ENCODE measurements around the gene UBR4. TPM values are rescaled to one million over a fixed set of nuclear protein-coding genes. Genes with fewer than 3 reads are reported as not detected.
"Not testable (repeated sequence)": the region's sequence is repeated elsewhere in the genome, so short reads cannot be mapped to it uniquely, and the experiment has no call there.

The UBR4 gene
- total RNA-seq, 1 experiment from 2014 or later: 60.2 TPM

DNA sequence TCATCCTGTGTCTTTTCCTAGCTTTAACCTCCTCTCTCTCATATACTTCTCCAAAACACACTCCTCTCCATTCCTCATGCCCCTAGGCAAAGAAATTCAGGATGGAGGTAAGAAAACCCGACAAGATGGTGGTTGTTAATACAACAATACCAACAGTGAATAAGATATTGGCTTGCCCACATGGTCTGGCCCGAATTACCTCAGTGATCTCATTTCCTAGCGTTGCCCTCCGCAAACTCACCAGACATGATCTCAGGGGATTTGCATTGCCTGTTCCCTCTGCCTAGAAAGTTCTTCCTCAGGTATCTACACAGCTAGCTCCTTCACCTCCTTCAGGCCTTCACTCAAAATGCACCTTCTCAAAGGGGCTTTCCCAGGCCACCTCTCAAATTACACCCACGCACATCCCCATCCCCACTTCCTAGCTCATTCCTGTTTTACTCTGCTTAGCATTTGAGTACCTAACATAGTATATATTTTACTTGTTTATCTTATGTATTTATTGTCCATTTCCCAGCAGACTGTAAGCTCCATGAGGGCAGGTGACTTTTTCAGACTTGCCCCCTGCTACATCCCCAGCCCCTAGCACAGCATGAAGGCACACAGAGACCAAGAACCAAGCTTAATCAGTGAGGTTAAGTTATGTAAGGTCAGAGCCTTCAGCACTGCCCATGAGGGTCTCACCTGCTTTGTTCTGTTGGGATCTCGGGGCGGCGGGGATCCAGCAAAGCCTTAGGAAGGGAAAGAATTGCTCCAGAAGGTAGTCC lies 10.2 kb upstream of the UBR4 start:
- no peak for DNase-seq (ENCODE audit: low read depth)

DNA sequence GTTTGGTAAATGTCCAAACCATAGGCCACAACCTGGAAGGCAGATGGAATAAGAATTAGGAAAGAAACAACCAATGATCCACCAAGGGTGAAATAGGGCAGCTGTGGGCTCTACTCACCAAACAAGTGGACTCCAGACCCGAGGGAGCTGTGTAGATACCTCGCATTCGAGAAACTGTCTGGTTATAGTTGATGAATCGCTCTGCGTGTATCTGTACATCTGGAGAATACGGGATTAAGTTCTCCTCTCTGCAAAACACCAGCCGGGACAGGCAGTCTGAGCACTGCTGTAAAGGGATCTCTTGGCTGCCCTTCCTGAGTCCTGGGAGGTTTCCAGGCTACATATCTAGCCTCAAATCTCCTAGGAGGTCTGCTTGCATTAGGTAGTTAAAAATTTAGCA lies 9.4 kb upstream of the UBR4 start:
- no peak for DNase-seq (ENCODE audit: low read depth)

DNA sequence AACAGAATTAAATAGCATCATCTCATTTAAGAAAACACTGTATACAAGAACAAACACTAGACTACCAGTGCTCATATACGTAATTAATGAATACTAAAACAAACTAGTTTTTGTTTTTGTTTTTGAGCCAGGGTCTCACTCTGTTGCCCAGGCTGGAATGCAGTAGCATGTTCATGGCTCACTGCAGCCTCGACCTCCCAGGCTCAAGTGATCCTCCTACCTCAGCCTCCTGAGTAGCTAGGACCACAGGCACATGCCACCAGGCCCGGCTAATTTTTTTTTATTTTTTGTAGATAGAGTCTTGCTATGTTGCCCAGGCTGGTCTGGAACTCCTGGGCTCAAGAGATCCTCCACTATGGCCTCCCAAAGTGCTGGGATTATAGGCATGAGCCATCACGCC lies 6.5 kb upstream of the UBR4 start:
- DNase-seq (ENCODE audit: low read depth): not testable (repeated sequence)

DNA sequence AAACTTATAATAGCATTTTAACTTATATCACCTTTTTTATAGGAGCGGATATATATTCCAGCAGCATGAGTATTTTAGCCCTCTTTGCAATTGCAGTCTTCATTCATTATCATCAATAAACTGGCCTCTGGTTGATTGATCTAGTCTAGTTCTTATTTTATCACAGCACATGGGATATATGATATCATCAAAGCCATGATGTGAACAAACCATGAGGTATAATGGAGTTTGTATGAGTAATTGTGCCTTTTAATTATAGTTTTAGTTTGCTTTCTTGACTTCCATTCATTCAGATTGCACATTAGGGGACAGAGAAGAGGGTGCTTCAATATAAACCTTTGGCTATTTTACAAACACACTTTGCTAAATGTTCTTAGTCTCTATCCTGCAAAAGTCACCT lies 3.5 kb upstream of the UBR4 start:
- DNase-seq (ENCODE audit: low read depth): no peak

DNA sequence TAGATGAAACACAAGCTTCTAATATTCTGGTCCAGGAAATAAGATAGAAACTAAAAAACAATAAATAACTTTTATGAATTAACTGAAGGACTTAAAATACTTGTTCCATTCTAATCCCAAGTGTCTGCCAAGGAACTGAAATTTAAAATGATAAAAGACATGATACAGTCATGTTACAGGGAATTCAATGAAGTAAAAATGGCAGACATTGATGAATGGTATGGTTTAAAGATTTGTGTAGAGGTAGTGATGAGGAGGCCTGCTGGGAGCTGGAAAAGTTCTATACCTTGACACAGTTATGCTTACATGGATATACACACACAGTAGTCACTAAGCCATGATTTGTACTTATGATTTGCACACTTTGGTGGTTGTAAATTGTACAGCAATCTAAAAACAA lies 2.1 kb upstream of the UBR4 start:
- DNase-seq (ENCODE audit: low read depth): no peak

DNA sequence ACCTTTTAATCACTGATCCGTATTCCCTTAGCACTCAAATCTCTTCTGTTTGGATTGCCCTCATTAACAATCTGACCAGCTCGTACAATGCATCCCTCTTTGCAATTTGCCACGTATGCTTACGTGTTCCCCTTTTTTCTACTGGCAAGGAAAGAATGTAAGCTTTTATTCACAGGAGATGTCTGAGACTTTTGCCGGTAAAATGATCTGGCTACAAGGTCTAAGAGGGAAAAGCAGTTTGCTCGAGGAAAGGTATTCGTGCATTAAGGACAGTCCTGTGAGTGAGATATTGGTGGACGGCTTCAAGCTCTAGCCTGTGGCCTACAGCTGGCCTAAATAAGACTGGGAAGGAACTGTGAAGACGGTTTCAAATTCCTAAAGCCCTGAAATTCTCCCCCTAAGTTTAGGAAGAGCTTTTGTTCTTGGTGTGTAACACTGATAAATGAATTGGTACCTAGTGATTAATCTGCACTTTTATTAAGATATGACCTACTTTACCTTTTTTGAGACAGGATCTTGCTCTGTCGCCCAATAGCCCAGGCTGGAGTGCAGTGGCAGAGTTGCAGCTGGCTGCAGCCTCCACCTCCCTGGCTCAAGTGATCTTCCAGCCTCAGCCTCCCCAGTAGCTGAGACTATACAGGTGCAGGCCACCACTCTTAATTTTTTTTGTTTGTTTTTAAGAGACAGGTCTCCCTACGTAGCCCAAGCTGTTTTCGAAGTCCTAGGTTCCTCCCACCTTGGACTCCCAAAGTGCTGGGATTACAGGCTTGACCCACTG lies 895 bp upstream of the UBR4 start:
- peak; percentile 9 for DNase-seq (ENCODE audit: low read depth)

DNA sequence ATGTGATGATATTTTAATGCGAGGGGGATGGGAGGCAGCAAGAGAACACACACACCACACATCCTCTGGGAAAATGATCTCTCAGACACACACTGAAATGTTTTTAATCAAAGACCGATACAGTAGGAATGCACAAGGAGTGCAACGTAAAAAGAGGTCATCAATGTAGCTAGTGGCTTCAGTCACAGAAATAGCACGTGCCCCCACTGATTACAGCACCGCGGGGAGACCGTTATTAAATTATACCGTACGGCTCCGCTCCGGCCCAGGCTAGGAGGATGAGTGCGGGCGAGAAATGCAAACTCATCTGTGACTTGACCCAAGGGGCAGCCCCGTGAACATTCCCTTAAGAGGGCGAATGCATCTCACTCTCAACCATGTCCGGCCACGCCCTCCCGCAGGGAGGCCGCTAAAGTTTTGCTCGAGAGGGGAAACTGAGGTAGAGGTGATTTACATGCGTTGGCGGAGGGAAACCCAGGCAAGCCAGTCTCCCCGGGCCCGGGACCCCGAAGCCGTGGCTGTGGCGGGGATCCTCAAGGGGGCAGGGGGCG lies 552 bp downstream of the UBR4 start:
- peak; percentile 51 for DNase-seq (ENCODE audit: low read depth)

DNA sequence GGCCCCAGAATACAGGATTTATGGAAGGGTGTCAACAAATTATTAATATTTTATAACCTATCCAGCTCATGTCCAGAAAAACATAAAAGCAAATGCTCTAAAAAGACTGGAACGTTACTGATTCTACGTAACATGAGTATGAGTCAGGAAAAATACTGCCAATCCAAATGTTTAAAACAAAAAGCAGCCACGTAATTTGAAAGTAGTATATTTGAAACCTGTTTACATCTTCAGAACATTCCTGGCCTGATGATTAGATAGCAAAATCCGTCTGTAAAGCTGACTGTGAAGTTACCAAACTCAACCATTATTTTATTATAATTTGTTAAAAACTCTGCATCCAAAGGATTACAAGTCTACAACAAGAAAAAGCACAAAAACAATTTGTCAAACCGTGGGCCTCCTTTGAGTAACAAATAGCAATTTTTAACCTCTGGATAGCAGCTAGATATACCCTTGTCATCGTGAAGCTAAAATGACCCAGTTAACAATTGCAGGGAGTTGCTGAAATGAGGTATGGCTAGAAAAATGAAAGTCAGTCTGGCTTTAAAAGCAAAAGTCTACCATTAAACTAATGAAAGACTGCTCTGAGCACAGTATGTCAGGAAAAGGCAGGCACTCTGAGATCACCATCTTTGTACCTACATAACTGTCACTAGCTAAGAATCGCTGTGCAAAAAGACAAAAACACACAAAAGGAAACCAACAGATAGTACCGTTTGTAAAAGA lies 1.2 kb downstream of the UBR4 start:
- DNase-seq (ENCODE audit: low read depth): peak; percentile 31

DNA sequence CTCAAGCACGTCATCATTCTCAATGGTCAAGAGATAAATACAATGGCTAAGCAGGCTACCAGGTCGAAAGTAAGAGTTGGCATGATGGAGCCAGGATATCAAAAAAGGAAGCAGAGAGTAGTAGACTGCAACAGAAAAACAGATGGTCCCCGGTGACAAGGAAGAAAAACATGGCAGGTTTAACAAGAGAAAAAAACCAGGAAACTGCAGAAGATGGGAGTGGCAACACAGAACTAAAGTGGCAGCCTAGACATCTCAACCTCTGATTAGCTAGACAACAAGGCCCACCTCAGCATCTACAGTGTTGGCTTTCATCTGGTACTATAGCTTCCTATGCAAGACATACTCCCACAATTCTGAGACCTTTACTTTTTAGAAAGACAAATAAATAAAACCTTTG lies 3.1 kb downstream of the UBR4 start:
- no peak for DNase-seq (ENCODE audit: low read depth)

DNA sequence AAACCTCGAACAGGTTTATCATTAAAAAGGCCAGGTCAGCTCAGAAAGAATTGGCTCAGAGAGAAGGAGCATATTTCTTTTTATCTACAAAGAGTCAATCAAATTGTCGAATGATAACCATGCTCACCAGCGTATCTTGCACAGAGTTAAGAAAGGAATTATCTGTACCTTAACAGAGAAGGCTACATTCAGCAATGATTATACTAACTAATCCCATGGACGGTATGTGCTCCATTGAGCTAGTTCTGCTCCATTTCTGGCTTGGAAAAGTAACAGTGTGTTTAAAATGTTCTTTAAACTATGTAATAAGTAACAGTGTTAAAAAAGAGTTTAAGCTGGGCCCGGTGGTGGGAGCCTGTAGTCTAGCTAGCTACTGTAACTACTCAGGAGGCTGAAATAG lies 4.2 kb downstream of the UBR4 start:
- no peak for DNase-seq (ENCODE audit: low read depth)

DNA sequence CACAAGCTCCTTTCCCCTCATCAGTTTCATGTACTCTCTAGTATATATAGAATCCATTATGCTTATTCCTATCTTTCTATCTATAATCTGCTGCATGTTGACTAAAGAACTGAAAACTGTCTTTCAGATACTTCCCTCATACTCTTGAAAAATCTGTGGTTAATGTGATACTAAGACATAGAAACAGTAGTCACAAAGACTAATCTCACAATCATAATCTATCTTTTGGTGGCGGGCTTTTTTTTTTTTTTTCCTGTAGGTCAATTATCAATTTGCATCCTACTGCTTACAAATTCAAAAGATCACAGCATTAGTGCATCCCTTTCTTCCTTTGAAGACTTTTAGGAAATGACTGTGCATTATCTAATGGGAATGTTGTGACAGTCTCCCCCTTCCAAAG lies 4.7 kb downstream of the UBR4 start:
- no peak for DNase-seq (ENCODE audit: low read depth)

DNA sequence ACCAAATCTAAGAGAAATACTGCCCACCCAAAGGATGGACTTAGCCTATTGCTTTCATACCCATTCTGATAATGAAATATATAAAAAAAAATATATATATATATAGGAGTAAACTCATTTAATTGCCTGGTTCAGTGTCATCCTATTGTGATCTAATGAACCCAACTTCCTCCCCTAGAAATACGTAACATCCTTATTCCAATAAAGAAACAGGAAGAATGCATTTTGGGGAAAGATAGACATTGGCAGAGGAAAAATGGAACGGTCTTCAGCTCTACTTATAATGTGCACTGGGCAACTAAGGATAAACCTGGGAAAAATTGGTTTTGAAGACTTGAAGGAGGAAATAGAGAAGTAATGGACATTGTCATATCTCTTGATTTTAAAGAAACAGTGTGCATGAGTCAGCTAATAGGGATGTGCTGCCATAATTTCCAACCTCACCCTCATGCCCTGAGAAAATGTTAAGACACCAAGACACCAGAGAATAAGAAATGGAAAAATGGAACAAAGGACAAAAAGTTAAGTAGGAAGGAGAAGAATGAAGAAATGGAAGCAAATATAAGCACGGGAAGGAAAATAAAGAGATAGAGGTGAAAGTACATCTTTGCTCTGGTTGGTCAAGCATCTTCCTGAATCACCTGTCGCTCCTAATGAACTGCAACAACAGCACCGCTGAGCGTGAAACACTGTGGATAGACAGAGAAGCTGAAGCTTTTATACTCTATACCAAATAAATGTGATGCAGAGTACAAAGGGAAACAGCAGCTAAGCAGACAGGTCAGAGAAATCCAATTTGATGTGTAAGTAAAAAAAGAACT lies 5.4 kb downstream of the UBR4 start:
- DNase-seq (ENCODE audit: low read depth): no peak

DNA sequence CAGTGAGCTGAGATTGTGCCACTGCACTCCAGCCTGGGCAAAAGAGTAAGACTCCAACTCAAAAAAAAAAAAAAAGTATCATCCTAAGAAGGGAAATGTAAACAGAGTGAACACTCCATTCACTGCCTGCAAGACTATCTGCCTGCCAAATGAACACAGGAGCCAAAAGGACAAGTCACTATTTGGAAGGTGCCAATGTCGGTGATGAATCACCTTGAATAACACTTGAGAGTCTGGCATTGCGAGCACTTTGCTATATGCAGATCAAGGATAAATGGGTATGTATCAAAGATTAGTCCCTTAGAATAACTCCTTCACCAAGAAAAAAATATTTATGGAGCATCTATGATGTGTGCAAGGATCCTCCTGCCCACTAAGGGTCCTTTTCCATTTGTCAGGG lies 6.6 kb downstream of the UBR4 start:
- peak; percentile 41 for DNase-seq (ENCODE audit: low read depth)

DNA sequence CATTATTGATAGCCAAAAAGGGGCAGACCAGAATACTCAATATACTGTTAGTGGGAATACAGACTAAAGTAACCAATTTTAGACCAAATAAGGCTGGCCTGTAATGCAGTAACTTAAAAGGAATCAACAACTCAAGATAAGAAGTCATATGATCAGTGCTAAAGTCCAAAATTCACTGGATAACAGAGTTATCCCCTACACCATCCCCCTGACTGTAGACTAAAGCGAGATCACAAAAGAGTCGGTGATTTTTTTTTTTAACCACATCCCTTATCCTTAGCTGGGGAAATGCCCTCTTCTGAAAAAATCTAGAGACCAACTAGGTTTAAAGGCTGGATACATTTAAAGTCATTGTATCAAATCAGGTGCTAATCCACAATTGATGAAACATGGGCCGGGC lies 7.7 kb downstream of the UBR4 start:
- no peak for DNase-seq (ENCODE audit: low read depth)

DNA sequence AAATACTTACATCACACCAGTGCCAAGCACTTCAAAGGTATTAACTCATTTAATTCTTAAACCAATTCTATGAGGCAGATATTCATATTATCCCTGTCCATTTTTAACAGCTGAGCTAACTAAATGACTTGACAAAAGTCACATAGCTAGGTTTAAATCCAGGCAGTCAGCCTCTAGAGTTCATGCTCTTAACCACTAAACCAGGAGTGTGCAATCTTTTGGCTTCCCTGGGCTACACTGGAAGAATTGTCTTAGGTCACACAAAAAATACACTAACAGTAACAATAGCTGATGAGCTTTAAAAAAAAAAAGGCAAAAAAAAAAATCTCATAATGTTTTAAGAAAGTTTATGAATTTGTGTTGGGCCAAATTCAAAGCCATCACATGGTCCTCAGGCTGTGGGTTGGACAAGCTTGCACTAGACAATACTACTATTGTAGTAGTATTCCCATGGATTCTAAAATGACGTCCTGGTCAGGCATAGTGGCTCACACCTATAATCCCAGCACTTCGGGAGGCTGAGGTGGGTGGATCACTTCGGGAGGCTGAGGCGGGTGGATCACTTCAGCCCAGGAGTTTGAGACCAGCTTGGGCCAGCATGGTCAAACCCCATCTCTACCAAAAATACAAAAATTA lies 10.0 kb downstream of the UBR4 start:
- no peak for DNase-seq (ENCODE audit: low read depth)

DNA sequence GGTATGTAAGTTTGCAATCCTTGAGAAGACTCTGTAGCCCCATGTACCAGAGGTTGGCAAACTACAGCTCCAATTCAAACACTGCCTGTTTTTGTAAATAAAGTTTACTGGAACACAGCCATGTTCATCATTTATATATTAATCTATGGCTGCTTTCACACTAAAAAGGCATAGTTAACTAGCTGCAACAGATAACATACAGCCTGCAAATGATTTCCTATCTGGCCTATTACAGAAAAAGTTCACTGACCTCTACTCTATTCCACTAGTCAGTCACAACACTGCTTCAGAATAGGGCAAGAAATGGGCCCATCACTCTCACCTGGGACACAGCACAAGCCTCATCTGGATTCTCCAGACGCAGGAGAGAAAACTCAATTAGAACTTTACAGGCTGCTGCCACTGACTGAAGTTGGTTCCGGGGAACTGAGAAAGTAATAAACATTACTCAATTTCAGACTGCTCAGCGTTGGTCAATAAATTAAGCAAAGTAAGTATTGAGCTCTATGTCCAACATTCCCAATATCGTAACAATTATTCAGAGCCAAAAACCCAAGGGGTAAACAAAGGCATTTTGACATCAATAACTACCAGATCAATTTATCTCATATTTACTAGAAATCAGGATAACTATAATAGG lies 10.6 kb downstream of the UBR4 start:
- no peak for DNase-seq (ENCODE audit: low read depth)

DNA sequence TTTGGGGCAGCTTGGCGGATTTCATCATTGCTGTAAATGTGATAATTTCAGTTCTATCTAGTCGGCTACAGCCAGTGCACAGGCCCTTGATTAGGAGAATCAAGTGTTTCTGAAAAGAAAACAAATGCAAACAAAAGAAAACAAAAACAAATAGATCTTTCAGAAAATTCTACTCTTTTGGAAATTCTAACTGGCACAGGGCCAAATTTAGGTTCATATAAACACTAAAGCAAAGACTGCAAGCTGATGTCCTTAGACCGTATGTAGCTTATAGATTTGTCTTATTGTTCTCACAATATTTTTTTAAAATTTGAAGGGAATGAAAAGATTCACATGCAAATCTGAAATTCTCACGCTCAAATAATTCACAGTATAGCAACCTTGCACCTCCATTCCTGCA lies 11.2 kb downstream of the UBR4 start:
- no peak for DNase-seq (ENCODE audit: low read depth)

DNA sequence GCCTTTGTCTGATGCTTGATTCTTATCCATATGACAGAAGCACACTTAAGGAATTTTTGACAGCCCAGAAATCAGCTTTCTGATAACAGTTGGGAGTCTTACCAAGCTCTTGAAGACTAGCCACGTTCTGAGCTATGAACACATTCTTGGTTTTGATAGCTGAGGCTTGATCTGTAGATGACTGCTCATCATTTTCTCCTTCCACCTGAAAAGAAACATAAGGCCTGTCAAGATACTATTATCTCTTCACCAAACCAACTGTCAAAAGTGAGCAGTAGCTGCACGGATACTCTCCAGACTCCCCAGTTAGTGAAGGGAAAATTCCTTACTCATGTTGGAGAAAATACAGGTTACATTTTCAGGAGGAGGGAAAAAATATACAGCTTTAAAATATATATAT lies 12.2 kb downstream of the UBR4 start:
- no peak for DNase-seq (ENCODE audit: low read depth)

DNA sequence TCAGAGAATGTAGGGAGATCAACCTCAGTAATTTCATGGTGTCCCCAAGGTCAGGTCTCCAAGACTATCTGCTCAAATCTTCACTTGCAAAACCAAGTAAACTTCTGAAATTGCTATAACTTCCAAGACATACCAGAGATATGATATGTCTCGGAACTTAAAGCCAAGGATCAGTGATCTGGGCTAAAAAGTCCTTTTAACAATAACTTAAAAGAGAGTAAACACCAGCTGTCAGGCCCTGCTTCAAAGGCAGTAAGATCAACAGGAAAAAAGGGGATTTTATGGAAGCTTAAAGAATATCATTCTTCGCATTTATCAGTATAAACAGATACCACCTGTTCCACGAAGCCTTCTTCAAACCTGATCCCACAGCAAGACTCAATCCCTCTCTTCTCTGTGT lies 13.7 kb downstream of the UBR4 start:
- no peak for DNase-seq (ENCODE audit: low read depth)

DNA sequence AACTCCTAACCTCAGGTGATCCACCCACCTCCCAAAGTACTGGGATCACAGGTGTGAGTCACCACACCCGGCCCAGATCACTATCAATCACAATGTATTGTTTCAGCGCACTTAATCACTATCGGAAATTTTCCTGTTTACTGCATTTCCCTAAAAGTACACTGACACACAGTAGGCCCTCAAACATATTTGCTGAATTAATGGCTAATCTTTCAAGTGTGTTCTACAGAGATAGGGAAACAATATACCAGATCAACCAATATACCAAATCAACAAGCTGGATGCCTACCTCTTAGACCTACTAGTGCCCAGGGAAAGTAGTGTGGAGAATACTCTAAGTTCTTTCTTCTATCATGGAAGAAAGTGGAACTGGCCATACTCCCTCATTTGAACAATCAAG lies 17.1 kb downstream of the UBR4 start:
- DNase-seq (ENCODE audit: low read depth): no peak

DNA sequence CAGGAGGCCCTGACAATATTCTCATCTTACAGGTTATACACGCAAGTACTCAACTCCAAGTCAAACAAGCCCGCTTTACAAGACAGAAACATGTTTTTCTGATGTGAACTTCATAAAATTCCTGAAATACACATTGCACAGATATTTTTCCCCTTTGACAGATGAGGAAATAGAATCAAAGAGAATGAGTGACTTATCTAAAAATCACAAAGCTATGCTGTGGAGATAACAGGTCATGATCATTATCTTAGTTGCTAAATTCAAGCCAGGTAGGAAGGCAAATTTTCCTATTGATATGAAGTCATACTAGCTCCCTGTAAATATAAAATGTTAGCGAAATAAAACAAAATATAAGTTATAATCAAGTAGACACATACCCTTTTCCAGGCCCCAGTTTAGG lies 18.3 kb downstream of the UBR4 start:
- DNase-seq (ENCODE audit: low read depth): no peak

Data from RPMI7951 (cell line).